OCI-LY7 (cell line): Measurements from ENCODE around the gene ZNF836.

ENCODE experiments used
- CTCF ChIP-seq: fragments of 200-600 bp; sonication (generic); conservative IDR thresholded peaks from 2 replicates; pipeline ENCODE4 v1.5.1; 2014; ENCODE audit warnings: mild to moderate bottlenecking, antibody characterized with exemption, low read length, moderate library complexity, mixed read lengths
- EZH2phosphoT487 ChIP-seq: fragments of 200-600 bp; sonication (generic); IDR thresholded peaks from 2 replicates; pipeline ENCODE4 v1.6.1; 2018; ENCODE audit warnings: low read depth, borderline replicate concordance, mild to moderate bottlenecking, mixed run types, antibody characterized with exemption, low read length, moderate library complexity, mixed read lengths

DNA sequence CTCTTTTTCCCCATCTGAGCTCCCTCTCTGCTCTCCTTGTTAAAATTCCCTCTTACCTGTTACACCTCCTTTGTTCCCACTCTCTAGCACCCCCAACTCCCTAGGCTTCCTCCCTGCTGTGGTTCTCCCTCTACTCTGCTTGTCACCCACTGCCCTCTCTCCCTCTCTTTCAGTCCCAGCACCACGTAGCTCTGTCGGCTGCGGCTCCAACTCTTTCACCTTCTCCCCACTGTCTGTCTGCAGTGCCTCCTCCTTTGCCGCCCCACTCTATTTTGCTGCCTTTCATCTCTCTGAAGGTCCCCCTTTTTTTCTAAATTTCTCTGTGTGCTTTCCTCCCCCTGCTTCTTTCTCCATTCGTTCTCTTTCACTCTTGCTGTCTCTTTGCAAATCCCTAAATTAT lies 1.1 kb downstream of the ZNF836 start:
- TF ChIP-seq CTCF (no peak), EZH2phosphoT487 (no peak)
